Mesothelial cell of epicardium (in vitro differentiated cells): ENCODE measurements around the gene ZBTB44. TPM values are rescaled to one million over a fixed set of nuclear protein-coding genes. Genes with fewer than 3 reads are reported as not detected.

Experiments
- DNase-seq, 2 experiments: peaks; one replicate each; pipeline ENCODE4 v3.0.0; 2021; ENCODE audit warnings: low spot score in 2 of 2; ENCODE audit not compliant: unreplicated experiment in 2 of 2
- H3K27ac Mint-ChIP-seq: 2 replicates; pipeline ENCODE4 v1.8.0; 2021; ENCODE audit warnings: mixed read lengths
- H3K27me3 Mint-ChIP-seq: 2 replicates; pipeline ENCODE4 v1.8.0; 2021; ENCODE audit warnings: low read depth, mixed read lengths
- H3K36me3 Mint-ChIP-seq: 2 replicates; pipeline ENCODE4 v1.8.0; 2021; ENCODE audit warnings: mixed read lengths
- H3K4me1 Mint-ChIP-seq: 2 replicates; pipeline ENCODE4 v1.8.0; 2021; ENCODE audit warnings: mixed read lengths
- H3K4me3 Mint-ChIP-seq: 2 replicates; pipeline ENCODE4 v1.8.0; 2021; ENCODE audit warnings: mild to moderate bottlenecking, moderate library complexity, mixed read lengths
- H3K9me3 Mint-ChIP-seq: 2 replicates; pipeline ENCODE4 v1.8.0; 2021; ENCODE audit warnings: mixed read lengths
- total RNA-seq: library from RNA; stranded (reverse); gene quantifications from 3 replicates; pipeline ENCODE4 v1.2.1, GENCODE V29; 2021
- TF ChIP-seq, protein P1 (sequence below): fragments of 200-600 bp; sonication (generic); IDR thresholded peaks from one replicate; pipeline ENCODE4 v1.5.0; 2021; ENCODE audit warnings: antibody characterized with exemption; ENCODE audit not compliant: unreplicated experiment

Gene ZBTB44
- total RNA-seq, 1 donor from 2014 or later, result 58.8 TPM

DNA sequence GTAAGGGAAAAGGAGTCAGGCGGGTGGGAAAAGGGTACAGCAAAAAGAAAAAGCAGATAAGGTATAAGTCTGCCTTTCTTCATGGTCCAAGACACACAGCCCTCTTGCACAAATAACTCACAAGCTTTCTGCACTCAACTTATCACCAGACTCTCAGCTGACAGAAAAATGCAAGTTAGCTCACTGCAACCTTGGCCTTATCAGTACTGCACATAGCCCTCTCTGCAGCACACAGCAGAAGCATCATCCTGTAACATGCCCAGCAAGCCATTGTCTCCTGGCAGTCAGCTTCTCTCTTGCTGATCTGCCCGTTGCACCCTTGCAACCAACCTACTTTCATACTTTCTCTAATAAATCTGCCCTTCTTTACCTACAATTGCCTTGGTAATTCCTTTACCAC lies 5.8 kb downstream of the ZBTB44 start:
- Mint-ChIP-seq H3K27me3 (no peaks in the 10 kb centered on the region), H3K9me3 (peaks cover 27% of the 10 kb centered on the region), H3K27ac (no peak overlapping the region), H3K36me3 (peaks cover 36% of the 10 kb centered on the region), H3K4me3 (no peak overlapping the region), H3K4me1 (peaks cover 27% of the 10 kb centered on the region)
- no peak for DNase-seq
- TF ChIP-seq, protein P1, sequence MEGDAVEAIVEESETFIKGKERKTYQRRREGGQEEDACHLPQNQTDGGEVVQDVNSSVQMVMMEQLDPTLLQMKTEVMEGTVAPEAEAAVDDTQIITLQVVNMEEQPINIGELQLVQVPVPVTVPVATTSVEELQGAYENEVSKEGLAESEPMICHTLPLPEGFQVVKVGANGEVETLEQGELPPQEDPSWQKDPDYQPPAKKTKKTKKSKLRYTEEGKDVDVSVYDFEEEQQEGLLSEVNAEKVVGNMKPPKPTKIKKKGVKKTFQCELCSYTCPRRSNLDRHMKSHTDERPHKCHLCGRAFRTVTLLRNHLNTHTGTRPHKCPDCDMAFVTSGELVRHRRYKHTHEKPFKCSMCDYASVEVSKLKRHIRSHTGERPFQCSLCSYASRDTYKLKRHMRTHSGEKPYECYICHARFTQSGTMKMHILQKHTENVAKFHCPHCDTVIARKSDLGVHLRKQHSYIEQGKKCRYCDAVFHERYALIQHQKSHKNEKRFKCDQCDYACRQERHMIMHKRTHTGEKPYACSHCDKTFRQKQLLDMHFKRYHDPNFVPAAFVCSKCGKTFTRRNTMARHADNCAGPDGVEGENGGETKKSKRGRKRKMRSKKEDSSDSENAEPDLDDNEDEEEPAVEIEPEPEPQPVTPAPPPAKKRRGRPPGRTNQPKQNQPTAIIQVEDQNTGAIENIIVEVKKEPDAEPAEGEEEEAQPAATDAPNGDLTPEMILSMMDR, result no peak

DNA sequence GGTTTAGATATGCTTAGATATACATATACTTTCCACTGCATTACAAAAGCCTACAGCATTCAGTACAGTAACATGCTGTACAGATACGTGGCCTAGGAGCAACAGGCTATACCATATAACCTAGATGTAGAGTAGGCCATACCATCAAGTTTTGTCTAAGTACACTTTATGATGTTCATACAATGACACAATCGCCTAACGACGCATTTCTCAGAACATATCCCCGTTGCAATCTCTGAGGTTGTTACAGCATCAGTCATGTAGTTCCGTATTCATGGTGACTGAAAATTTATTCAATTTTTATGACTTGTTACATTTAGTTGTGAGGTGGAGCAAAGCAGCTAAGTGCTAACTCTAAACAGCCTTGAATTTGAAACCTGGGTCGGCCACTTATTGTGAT lies 6.7 kb downstream of the ZBTB44 start:
- no peak for DNase-seq
- Mint-ChIP-seq H3K27ac (no peak overlapping the region), H3K4me1 (peaks cover 21% of the 10 kb centered on the region), H3K9me3 (peaks cover 27% of the 10 kb centered on the region), H3K4me3 (no peak overlapping the region), H3K36me3 (peaks cover 36% of the 10 kb centered on the region), H3K27me3 (no peaks in the 10 kb centered on the region)
- TF ChIP-seq, protein P1, result no peak

DNA sequence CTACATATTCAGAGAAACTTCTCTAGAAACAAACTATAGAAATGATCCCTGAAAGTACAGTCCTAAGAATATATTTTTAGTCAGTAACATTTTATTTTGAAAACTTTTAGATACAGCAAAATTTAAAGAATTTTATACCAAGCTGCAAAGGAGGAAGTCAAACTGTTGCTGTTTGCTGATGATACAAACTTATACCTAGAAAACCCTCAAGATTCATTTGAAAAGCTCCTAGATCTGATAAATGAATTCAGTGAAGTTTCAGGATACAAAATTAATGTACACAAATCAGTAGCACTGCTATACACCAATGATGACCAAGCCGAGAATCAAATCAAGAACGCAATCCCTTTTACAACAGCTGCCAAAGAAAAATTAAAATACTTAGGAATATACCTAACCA lies 10.1 kb downstream of the ZBTB44 start:
- H3K27ac Mint-ChIP-seq, result no peak overlapping the region
- H3K36me3 Mint-ChIP-seq, result peaks cover 51% of the 10 kb centered on the region
- no peak overlapping the region for H3K4me3 Mint-ChIP-seq

DNA sequence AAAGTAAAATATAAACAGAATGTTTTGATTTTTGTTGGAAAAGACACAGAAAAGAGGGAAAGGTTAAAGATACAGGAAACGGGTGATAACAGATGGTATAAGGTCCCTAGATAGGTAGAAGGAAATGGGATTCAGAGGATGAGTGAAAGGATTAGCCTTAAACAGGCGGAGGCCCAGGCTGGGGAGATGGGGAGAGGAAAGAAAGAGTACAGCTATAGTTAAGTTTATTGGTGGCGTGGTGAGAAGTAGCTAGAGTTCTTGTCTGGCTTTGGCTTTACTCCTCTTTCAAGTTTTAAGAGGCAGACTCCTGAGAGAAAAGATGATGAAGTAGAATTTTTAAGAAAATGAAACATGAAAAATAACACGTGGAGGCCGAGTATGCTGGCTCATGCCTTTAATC lies 13.7 kb downstream of the ZBTB44 start:
- no peak for DNase-seq
- peaks cover 30% of the 10 kb centered on the region for H3K36me3 Mint-ChIP-seq
- TF ChIP-seq, protein P1, result no peak
- H3K4me1 Mint-ChIP-seq, result peaks cover 9% of the 10 kb centered on the region
- peaks cover 17% of the 10 kb centered on the region for H3K9me3 Mint-ChIP-seq
- H3K4me3 Mint-ChIP-seq, result no peak overlapping the region
- no peaks in the 10 kb centered on the region for H3K27me3 Mint-ChIP-seq
- peak overlapping the region; percentile 11 for H3K27ac Mint-ChIP-seq

More for the DNA sequence above, 10.1 kb downstream of the ZBTB44 start:
- TF ChIP-seq, protein P1, result no peak
- Mint-ChIP-seq H3K4me1 (peaks cover 9% of the 10 kb centered on the region), H3K27me3 (no peaks in the 10 kb centered on the region), H3K9me3 (peaks cover 32% of the 10 kb centered on the region)
- no peak for DNase-seq

DNA sequence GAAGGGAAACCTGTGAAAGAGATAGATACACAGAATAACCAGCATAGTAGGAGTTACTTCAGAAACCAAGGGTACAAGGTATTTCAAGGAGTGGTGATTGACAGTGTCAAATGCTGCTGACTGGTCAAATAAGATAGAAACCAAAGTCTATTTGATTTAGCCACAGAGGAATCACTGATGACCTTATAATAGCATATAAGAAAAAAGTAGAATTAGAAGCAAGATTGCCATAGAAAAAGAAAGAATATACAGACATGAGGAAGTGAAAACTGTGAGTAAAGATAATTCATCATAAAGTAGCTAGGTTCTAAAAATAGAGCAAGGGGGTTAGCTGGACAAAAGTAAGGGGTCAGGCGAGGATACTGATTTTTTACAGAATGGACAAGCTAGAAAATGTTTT lies 14.2 kb downstream of the ZBTB44 start:
- H3K27me3 Mint-ChIP-seq, result no peaks in the 10 kb centered on the region
- TF ChIP-seq, protein P1, result no peak
- peaks cover 9% of the 10 kb centered on the region for H3K4me1 Mint-ChIP-seq
- no peak for DNase-seq
- no peak overlapping the region for H3K4me3 Mint-ChIP-seq
- no peak overlapping the region for H3K27ac Mint-ChIP-seq
- H3K9me3 Mint-ChIP-seq, result peaks cover 15% of the 10 kb centered on the region
- H3K36me3 Mint-ChIP-seq, result peaks cover 28% of the 10 kb centered on the region

DNA sequence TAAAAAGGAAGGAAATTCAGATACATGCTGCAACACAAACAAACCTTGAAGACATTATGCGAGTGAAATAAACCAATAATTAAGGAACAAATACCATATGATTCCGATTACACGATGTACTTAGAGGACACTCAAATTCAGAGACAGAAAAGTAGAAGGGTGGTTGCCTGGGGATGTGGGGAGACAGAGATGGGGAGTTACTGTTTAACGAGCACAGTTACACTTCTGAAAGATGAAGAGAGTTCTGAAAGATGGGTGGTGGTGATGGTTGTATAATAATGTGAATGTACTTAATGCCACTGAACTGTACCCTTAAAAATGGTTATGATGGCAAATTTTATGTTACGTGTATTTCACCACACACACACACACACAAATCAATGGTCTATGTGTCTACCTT lies 14.7 kb downstream of the ZBTB44 start:
- Mint-ChIP-seq H3K27ac (no peak overlapping the region), H3K4me1 (peaks cover 12% of the 10 kb centered on the region), H3K27me3 (no peaks in the 10 kb centered on the region), H3K4me3 (no peak overlapping the region), H3K9me3 (peaks cover 10% of the 10 kb centered on the region), H3K36me3 (peaks cover 25% of the 10 kb centered on the region)
- TF ChIP-seq, protein P1, result no peak
- DNase-seq, result no peak
